T47D (cell line): ENCODE results near the gene DLG2.
A peak's percentile ranks its signal among the peaks of the same experiment; 100 is the strongest.

Source experiments
- DNase-seq, 2 experiments: peaks; one replicate each; pipeline versions ENCODE4 v3.0.0 to v3.0.0-alpha.2; 2011 to 2012; ENCODE audit warnings: low read depth in 1 of 2, low spot score in 1 of 2
- JUND ChIP-seq: IDR thresholded peaks from 2 replicates; pipeline ENCODE4 v1.6.1; 2012; ENCODE audit warnings: low read depth
- in situ Hi-C: cut with HindIII; loops from 2 replicates; pipeline ENCODE4 v1.10.0; 2016; ENCODE audit warnings: low sequenced_read_pairs, low pct_unique_long_range_greater_than_20kb

Gene DLG2

DNA sequence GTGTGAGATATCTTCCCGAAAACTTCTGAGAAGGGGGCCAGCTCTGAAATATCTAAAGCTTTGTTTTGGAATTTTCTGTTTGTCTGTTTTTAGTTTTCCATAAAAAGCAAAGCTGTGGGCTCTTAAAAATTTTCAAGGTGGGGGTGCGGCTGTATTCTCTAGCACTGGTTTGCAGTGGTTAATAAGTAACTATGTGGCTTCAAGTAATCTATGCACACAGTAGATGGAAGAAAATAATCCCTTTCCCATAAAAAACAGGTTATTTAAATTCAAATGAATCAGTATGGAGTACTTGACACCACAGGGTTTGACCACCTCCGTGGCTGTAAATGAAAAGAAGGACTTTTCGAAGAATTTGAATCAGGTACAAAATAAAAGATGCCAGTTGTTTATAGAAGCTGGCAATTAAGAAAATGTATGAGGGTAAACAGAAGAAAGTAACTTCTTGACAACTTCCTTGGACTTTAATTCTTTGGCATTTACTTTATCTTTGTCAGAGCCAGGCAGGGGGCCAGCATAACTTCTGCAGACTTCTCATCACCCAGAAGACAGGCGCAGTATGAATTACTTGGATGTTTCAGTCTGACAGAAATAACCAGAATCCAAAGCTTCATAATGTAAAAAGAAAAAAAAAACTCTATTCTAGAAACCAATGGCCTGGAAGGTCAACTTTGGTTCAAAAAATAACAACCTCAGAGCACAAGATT, 981.0 kb downstream of the DLG2 start:
- no peak for DNase-seq
- in situ Hi-C loops: no loop called here
- no peak for TF ChIP-seq JUND

DNA sequence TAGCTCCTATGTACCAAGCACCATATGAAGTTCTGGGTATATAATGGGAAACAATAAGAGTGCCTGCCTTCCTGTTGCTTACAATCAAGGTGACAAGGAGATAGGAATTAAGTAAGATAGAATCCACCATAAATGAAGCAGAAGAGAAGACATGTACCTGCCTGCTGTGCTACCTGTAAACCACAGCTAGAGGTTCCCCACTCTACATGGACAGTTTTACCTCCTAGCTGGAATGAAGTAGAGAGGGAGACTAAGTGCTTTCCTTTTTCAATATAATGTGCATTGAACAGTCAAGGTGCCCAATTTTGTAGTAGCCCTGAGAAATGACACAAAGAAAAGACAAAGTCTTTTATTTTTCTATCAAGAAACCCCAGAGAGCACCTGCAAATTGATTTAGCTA, 984.6 kb downstream of the DLG2 start:
- in situ Hi-C loops: no loop called here
- peak in 1 of 2 experiments; percentile 82 for DNase-seq
- TF ChIP-seq JUND: no peak

DNA sequence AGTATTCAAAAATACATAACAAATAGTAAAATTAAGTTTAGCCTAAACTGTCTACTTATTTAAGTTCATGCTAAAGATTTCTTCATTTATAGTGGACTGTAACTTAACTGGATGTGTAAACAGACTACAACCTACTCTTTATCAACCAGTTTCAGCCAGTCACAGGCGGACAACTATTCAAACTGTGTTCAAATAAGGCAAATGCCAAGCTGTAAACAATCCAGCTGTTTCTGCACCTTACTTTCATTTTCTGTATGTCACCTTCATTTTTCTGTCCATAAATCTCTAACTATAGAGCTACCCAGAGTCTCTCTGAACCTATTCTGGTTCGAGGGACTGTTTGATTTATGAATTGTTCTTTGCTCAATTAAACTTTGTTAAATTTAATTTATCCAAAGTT, 992.8 kb downstream of the DLG2 start:
- no peak for DNase-seq
- in situ Hi-C loops: no loop called here
- TF ChIP-seq JUND: no peak

DNA sequence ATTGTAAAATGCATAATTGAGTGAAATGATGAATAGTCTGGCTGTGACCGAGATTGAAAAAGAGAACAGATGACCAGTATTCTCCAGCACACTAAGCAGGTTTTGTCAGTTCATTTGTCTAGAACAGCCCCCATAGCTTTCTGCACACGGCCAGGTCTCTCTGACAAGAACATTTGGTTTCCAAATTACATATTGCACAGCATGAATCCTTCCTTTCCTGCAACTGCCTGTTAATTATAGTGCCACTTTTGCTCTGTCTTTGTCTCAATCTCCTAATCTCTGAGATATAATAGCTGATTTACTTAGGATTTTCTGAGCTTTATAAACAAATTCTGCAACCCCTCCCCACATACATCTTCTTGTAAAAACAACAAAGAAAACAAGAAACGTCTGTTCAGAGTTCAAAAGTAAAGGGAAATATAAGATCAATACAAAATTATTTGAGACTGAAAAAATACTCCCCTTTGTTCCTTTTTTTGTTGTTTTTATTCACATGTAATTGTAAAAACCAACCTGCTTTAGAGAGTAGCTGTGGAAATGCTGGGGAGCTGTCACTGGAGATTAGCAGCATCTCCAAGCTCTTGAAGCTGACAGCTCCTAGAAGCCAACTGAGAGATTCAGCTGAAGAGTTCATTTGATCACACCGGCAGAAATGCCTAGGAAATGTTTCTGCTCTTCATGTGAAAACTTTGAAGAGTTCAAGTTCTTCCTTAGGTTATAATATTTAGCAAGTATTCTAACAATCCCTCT, 998.1 kb downstream of the DLG2 start:
- in situ Hi-C loops: no loop called here
- no peak for TF ChIP-seq JUND
- no peak for DNase-seq

DNA sequence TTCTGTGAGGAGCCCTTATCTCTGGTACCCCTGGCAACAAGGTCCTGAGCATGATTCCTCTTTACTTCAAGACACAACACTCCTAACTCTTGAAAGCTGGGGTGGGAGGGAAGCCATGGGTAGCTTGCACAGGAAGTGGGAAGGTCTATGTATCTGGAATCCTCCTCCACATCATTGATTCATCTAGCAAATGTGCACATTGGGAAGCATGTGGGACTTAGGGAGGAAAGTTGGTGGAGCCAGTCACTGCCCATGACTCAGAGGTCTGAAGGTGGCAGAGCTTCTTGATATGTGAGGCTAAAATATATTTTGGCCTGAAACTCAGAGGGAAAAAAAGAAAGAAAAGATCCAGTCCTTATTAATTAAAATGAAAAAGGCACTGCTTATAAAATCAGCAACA, 1000.9 kb downstream of the DLG2 start:
- TF ChIP-seq JUND: no peak
- no peak for DNase-seq
- in situ Hi-C loops: no loop called here

DNA sequence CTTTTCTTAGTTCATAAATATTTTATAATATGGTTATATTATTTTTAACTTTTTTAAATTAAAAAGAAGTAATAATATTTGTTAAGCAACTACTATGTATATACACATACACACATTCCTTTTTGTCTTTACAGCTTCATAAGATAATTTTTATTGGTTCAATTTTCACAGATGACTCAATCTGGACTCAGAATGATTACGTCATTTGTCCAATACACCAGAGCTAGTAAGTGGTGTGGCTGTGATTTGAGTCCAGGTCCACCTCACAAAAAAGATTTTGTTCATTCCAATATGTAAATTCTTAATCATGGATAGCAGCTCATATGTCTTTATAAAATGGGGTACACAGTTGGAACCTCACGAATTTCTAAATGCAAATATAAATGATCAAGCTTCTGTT, 1014.5 kb downstream of the DLG2 start:
- in situ Hi-C loops: no loop called here
- TF ChIP-seq JUND: no peak

DNA sequence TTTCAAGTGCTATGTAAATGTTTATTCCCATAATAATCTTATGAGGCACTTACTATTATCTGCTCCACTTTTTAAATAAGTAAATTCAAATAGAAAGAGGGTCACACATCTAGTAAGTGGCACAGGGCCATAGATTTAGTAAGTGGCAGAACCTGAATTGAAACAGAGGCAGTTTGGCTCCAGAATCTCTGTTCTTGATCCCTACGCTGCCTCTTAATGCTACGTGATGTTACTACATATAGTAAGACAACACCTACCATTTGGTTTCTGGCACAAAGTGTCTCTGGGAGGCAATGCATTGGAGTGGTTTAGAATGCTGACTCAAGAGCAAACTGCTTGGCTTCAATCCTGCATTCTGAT, 1018.3 kb downstream of the DLG2 start:
- peak in 1 of 2 experiments; percentile 52 for DNase-seq
- in situ Hi-C loops: no loop called here
- TF ChIP-seq JUND: peak; percentile 44; the same call in 1 of the 2 replicates

More for the DNA sequence above, 1014.5 kb downstream of the DLG2 start:
- DNase-seq: no peak

DNA sequence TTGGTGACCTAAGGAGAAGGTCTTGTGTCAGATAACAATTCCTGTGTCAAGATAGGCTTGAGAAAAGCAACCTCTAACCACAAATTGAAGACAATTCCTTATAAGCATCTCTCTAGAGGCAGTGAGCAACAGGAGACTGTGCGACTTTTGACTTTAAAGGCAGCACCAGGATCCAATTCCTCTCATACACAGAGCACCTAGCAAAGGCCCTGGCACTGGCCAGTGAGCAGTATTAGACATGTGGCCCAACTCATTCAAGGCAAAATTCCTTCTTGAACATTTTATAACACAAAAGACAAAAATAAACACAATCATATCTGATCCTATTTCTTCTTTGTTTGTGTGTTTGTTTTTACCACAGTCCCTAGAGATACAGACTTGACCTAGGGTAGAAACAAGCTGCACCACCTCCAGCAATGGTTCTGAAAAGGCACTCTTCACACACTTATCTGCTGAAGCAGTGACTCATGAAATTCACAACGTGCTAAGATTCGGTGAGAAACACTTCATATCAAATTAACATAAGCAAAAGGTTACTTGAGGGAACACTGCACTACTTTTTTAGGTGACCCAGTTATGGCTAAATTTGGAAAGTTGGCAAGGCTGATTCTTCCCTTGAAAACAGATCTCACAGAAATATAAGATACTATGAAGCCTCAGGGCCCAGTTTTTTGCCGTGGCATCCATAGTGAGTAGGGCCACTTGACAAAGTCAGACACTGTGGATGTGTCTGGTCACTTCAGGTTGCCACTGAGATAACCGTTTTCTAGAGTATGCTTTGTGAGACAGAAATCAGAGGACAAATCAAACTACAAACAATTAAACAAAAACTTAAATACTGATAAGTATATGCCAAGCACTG, 1018.9 kb downstream of the DLG2 start:
- in situ Hi-C loops: no loop called here
- TF ChIP-seq JUND: no peak
- DNase-seq: peak in 1 of 2 experiments; percentile 49

DNA sequence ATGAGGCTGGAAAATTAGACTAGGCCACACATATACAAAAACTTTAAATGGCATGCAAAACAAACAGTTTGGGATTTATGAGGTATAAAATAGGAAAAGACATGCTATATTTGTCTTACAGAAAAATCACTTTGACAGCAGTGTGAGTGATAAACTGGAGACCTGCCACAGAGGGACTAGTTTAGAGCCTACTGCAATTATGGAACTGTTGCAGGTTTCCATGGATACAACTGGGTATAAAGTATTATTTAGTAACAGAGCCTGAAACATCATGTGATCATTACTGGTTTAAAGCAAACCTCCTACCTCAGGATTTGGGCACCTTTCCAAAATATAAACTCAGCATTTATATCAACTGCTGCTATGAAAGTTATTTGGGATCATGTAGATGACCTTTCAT, 1032.5 kb downstream of the DLG2 start:
- no peak for DNase-seq
- in situ Hi-C loops: no loop called here
- no peak for TF ChIP-seq JUND

DNA sequence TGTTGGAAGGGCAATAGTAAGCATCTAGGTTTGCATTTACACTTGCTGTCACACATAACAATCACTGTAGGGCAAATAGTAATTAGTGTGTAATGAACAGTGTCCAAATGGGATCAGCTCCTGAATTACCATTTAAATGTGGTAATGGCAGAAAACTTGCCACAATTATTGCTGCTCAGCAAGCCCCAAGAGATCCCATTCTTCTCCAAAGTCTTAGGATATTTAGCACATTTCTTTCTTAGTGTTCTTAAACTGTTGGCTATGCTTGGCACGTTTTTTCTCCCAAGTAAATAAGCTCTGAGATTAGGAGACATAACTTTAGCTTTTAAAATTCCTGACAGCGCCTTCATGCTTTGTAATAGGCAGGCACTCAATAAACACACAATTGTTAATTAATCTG, 1037.0 kb downstream of the DLG2 start:
- no peak for DNase-seq
- in situ Hi-C loops: no loop called here
- TF ChIP-seq JUND: no peak

DNA sequence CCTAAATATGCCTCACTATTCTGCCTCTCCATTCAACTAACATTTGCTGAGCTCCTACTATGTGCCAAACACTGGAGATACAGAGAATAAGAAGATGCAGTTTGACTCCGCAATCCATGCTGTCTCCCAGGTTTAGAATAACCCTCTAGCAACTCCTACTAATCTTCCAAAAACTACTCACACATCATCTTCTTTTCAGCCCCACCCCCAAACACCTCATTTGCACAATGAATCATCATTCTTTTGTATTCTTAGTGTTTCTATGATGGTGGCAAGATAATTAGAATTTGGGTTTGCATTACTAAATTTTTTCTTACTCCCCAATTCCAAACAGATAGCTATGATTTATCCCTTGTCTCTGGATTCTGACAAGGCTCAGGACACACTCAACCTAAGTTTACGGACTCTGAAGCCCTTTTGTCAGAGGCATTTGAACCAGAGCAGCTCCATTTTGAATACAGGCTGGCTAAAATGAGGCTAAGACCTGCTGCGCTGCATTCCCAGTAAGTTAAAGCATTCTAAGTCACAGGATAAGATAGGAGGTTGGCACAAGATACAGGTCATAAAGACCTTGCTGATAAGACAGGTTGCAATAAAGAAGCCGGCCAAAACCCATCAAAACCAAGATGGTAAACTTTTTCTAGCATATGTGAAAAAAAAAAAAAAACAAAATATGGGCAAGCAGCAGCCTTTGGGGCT, 1038.9 kb downstream of the DLG2 start:
- TF ChIP-seq JUND: no peak
- in situ Hi-C loops: no loop called here
- DNase-seq: peak in 1 of 2 experiments; percentile 28

DNA sequence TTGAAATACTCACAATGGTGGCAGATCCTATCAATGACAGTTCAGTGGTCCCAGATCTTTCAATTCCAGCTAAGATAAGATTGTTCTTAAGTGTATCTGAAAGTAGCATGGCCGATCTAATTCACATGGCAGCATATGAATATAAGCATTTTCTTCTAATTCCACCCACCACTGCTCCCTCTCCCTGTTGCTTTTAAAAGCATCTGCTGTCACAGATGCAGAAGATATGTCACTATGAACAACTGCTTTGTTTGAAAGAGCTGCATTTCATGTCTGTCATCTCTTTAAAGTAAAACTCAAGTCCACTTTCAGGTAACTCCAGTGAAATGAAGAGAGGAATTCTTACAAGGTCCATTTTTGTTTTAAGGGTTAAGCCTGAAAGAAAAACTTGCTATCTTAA, 1044.0 kb downstream of the DLG2 start:
- no peak for TF ChIP-seq JUND
- in situ Hi-C loops: no loop called here
- no peak for DNase-seq
